OCI-LY1 (cell line): Measurements from ENCODE around the gene KIZ.

Experiments used
- H2AFZ ChIP-seq: fragments of 200-600 bp; sonication (generic), shearing (Covaris generic); 2 replicates; pipeline ENCODE4 v1.6.0; 2014; ENCODE audit warnings: antibody characterized with exemption, mild to moderate bottlenecking, low read length
- H3F3A ChIP-seq: fragments of 200-600 bp; sonication (generic), shearing (Covaris generic); 2 replicates; pipeline ENCODE4 v1.6.0; 2014; ENCODE audit warnings: mild to moderate bottlenecking, antibody characterized with exemption, low read length, moderate library complexity; ENCODE audit not compliant: insufficient read depth
- H3K27ac ChIP-seq: fragments of 200-600 bp; sonication (generic); 2 replicates; pipeline ENCODE4 v1.5.1; 2014; ENCODE audit warnings: low read length, mixed run types, mild to moderate bottlenecking, low read depth; ENCODE audit not compliant: poor library complexity, severe bottlenecking
- H3K27me3 ChIP-seq: fragments of 200-600 bp; sonication (generic); 2 replicates; pipeline ENCODE4 v1.6.0; 2014; ENCODE audit warnings: antibody characterized with exemption, mild to moderate bottlenecking, low read length, moderate library complexity; ENCODE audit not compliant: insufficient read depth
- H3K36me3 ChIP-seq: fragments of 200-600 bp; sonication (generic); 2 replicates; pipeline ENCODE4 v1.6.1; 2014; ENCODE audit warnings: mild to moderate bottlenecking, antibody characterized with exemption, low read length, moderate library complexity, mixed read lengths; ENCODE audit not compliant: insufficient read depth
- H3K4me1 ChIP-seq: fragments of 200-600 bp; sonication (generic); 2 replicates; pipeline ENCODE4 v1.5.1; 2014; ENCODE audit warnings: mild to moderate bottlenecking, low read length, moderate library complexity; ENCODE audit not compliant: insufficient read depth, severe bottlenecking
- H3K4me2 ChIP-seq: fragments of 200-600 bp; sonication (generic), shearing (Covaris generic); 2 replicates; pipeline ENCODE4 v1.6.1; 2014; ENCODE audit warnings: low read length
- H3K4me3 ChIP-seq: fragments of 200-600 bp; sonication (generic); 2 replicates; pipeline ENCODE4 v1.5.1; 2014; ENCODE audit warnings: low read length, low read depth, mild to moderate bottlenecking, mixed read lengths; ENCODE audit not compliant: poor library complexity, severe bottlenecking
- H3K79me2 ChIP-seq: fragments of 200-600 bp; shearing (Covaris generic); 2 replicates; pipeline ENCODE4 v1.6.1; 2016; ENCODE audit warnings: mixed run types, low read length, mixed read lengths; ENCODE audit not compliant: insufficient read depth
- H3K9ac ChIP-seq: fragments of 200-600 bp; sonication (generic), shearing (Covaris generic); 2 replicates; pipeline ENCODE4 v1.6.1; 2014; ENCODE audit warnings: mild to moderate bottlenecking, low read length, mixed read lengths
- H3K9me2 ChIP-seq: fragments of 200-600 bp; sonication (generic), shearing (Covaris generic); 2 replicates; pipeline ENCODE4 v1.6.1; 2014; ENCODE audit warnings: low read depth, mild to moderate bottlenecking, low read length, mixed read lengths
- H3K9me3 ChIP-seq: fragments of 200-600 bp; shearing (Covaris generic); 2 replicates; pipeline ENCODE4 v1.6.1; 2014; ENCODE audit warnings: low read length, mixed read lengths
- H4K20me1 ChIP-seq: fragments of 200-600 bp; sonication (generic), shearing (Covaris generic); 2 replicates; pipeline ENCODE4 v1.6.0; 2016; ENCODE audit warnings: mild to moderate bottlenecking, low read length; ENCODE audit not compliant: insufficient read depth
- EZH2 ChIP-seq: fragments of 200-600 bp; sonication (generic), shearing (Covaris generic); IDR thresholded peaks from 2 replicates; pipeline ENCODE4 v1.8.0; 2017; ENCODE audit warnings: borderline replicate concordance, mixed run types, mild to moderate bottlenecking, antibody characterized with exemption, low read length, moderate library complexity, mixed read lengths
- TF ChIP-seq, protein P1 (sequence below): fragments of 200-600 bp; sonication (generic), shearing (Covaris generic); IDR thresholded peaks from 2 replicates; pipeline ENCODE4 v1.5.1; 2017; ENCODE audit warnings: mild to moderate bottlenecking, antibody characterized with exemption, low read length, moderate library complexity, mixed read lengths

Gene KIZ

DNA sequence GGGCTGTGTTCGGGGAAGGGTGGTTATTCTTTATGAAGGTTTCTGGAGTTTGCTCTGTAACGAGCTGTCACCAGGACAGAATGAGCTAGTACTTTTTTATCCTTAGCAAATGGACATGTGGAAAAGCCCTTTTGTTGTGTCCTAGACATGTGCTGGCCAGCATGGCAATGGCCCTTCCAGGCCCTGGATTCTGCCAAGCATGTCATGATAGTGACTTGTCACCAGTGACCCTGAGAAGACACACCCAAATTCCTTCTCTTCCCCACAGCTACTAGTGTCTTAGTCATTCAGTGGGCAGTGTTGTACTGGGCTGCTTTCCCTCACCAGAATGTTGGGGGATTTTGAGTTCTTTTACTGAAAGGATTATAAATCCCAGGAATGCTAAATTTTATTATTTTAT lies 103.3 kb downstream of the KIZ start:
- no peaks in the 10 kb centered on the region for H4K20me1 ChIP-seq
- H3K27ac ChIP-seq: no peak overlapping the region
- peaks cover 10% of the 10 kb centered on the region for H3K4me1 ChIP-seq
- H3K79me2 ChIP-seq: no peaks in the 10 kb centered on the region
- H3K9me3 ChIP-seq: no peaks in the 10 kb centered on the region
- no peaks in the 10 kb centered on the region for H3F3A ChIP-seq
- H3K4me2 ChIP-seq: no peak overlapping the region
- peaks cover 10% of the 10 kb centered on the region; the same call in 1 of the 2 replicates for H3K36me3 ChIP-seq
- H3K27me3 ChIP-seq: no peaks in the 10 kb centered on the region
- H3K9me2 ChIP-seq: no peaks in the 10 kb centered on the region
- no peak overlapping the region for H2AFZ ChIP-seq
- no peak overlapping the region for H3K4me3 ChIP-seq
- no peak for TF ChIP-seq EZH2
- TF ChIP-seq, protein P1, sequence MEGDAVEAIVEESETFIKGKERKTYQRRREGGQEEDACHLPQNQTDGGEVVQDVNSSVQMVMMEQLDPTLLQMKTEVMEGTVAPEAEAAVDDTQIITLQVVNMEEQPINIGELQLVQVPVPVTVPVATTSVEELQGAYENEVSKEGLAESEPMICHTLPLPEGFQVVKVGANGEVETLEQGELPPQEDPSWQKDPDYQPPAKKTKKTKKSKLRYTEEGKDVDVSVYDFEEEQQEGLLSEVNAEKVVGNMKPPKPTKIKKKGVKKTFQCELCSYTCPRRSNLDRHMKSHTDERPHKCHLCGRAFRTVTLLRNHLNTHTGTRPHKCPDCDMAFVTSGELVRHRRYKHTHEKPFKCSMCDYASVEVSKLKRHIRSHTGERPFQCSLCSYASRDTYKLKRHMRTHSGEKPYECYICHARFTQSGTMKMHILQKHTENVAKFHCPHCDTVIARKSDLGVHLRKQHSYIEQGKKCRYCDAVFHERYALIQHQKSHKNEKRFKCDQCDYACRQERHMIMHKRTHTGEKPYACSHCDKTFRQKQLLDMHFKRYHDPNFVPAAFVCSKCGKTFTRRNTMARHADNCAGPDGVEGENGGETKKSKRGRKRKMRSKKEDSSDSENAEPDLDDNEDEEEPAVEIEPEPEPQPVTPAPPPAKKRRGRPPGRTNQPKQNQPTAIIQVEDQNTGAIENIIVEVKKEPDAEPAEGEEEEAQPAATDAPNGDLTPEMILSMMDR: no peak
- no peak overlapping the region for H3K9ac ChIP-seq

DNA sequence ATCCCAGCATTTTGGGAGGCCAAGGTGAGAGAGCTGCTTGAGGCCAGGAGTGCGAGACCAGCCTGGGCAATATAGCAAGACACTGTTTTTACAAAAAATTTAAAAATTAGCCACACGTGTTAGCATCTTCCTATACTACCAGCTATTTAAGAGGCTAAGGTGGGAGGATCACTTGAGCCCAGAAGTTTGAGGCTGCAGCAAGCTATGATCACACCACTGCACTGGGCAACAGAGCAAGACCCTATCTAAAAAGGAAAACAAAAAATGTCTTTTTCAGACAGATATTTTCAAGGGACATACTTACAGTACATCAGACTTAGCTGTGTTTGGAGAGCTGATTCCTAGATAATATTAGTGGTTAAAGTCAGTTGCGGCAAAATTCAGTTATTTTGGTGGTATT lies 104.3 kb downstream of the KIZ start:
- H3K4me3 ChIP-seq: no peak overlapping the region
- no peak overlapping the region for H3K4me2 ChIP-seq
- H3F3A ChIP-seq: no peaks in the 10 kb centered on the region
- no peaks in the 10 kb centered on the region for H3K9me2 ChIP-seq
- no peak overlapping the region for H3K27ac ChIP-seq
- H2AFZ ChIP-seq: no peak overlapping the region
- H3K9ac ChIP-seq: no peak overlapping the region
- H3K9me3 ChIP-seq: no peaks in the 10 kb centered on the region
- TF ChIP-seq, protein P1: no peak
- TF ChIP-seq EZH2: no peak
- peaks cover 10% of the 10 kb centered on the region; the same call in 1 of the 2 replicates for H3K36me3 ChIP-seq
- H3K79me2 ChIP-seq: no peaks in the 10 kb centered on the region
- no peaks in the 10 kb centered on the region for H3K27me3 ChIP-seq
- H4K20me1 ChIP-seq: no peaks in the 10 kb centered on the region
- H3K4me1 ChIP-seq: peaks cover 10% of the 10 kb centered on the region

DNA sequence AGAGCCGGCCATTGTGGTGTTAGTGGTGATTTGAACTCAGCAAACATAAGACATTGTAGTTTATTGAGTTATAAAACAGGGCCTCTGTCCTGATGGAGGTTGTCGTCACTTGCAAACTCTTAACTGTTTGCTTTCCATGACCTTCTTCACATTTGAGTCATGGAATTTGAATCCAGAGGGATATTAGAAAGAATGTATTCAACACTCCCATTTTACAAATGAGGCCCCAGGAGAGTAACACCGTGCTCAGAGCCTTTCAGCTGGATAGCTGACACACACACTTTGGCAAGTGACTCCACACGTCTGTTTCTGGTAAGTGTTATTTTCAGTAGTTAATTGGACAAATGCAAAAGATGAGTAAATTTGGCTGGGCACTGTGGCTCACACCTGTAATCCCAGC lies 104.8 kb downstream of the KIZ start:
- Histone ChIP-seq H3K27me3 (no peaks in the 10 kb centered on the region), H3K36me3 (peaks cover 10% of the 10 kb centered on the region; the same call in 1 of the 2 replicates), H3K4me1 (peaks cover 10% of the 10 kb centered on the region), H3F3A (no peaks in the 10 kb centered on the region), H3K9ac (no peak overlapping the region), H4K20me1 (no peaks in the 10 kb centered on the region), H3K9me3 (no peaks in the 10 kb centered on the region), H2AFZ (no peak overlapping the region), H3K27ac (no peak overlapping the region), H3K79me2 (no peaks in the 10 kb centered on the region), H3K4me3 (no peak overlapping the region), H3K4me2 (no peak overlapping the region), H3K9me2 (no peaks in the 10 kb centered on the region)
- TF ChIP-seq, protein P1: no peak
- TF ChIP-seq EZH2: no peak
